WI38 (cell line): ENCODE results near the gene KRT4.

Experiments
- H3K4me3 ChIP-seq: 2 replicates; pipeline ENCODE4 v1.5.1; 2011; ENCODE audit warnings: low read depth, mild to moderate bottlenecking, control low read depth, low read length
- CTCF ChIP-seq: IDR thresholded peaks from 2 replicates; pipeline ENCODE4 v1.5.1; 2012; ENCODE audit warnings: low read depth, mild to moderate bottlenecking, control low read depth, low read length

Gene KRT4

GRCh38 chr12:52844386-52844785 is 30.5 kb upstream of the KRT4 start:
- no peak for TF ChIP-seq CTCF
- no peak overlapping the region for H3K4me3 ChIP-seq

- no peak for TF ChIP-seq CTCF
- no peak overlapping the region for H3K4me3 ChIP-seq
Measured at GRCh38 chr12:52839436-52840105, 25.7 kb upstream of the KRT4 start.

- H3K4me3 ChIP-seq = no peak overlapping the region
- no peak for TF ChIP-seq CTCF
Measured at GRCh38 chr12:52838609-52839435, 24.9 kb upstream of the KRT4 start.

GRCh38 chr12:52837781-52838608 is 24.1 kb upstream of the KRT4 start:
- no peak for TF ChIP-seq CTCF

GRCh38 chr12:52837413-52837741 is 23.5 kb upstream of the KRT4 start:
- H3K4me3 ChIP-seq = no peak overlapping the region
- no peak for TF ChIP-seq CTCF

More at GRCh38 chr12:52837781-52838608, 24.1 kb upstream of the KRT4 start:
- no peak overlapping the region for H3K4me3 ChIP-seq

- no peak overlapping the region for H3K4me3 ChIP-seq
- no peak for TF ChIP-seq CTCF
Measured at GRCh38 chr12:52836491-52837412, 22.8 kb upstream of the KRT4 start.
